ENCODE measurements around the gene CAMSAP1. TPM values are rescaled to one million over a fixed set of nuclear protein-coding genes. Genes with fewer than 3 reads are reported as not detected.
A peak's percentile ranks its signal among the peaks of the same experiment; 100 is the strongest.

Gene CAMSAP1
- total and polyA plus RNA-seq, 9 of the 15 experiments (the other 6 are each of a cell fraction or from before 2014, with no cell fraction given), result 1.5 to 28.8 (median 14.3) TPM

DNA sequence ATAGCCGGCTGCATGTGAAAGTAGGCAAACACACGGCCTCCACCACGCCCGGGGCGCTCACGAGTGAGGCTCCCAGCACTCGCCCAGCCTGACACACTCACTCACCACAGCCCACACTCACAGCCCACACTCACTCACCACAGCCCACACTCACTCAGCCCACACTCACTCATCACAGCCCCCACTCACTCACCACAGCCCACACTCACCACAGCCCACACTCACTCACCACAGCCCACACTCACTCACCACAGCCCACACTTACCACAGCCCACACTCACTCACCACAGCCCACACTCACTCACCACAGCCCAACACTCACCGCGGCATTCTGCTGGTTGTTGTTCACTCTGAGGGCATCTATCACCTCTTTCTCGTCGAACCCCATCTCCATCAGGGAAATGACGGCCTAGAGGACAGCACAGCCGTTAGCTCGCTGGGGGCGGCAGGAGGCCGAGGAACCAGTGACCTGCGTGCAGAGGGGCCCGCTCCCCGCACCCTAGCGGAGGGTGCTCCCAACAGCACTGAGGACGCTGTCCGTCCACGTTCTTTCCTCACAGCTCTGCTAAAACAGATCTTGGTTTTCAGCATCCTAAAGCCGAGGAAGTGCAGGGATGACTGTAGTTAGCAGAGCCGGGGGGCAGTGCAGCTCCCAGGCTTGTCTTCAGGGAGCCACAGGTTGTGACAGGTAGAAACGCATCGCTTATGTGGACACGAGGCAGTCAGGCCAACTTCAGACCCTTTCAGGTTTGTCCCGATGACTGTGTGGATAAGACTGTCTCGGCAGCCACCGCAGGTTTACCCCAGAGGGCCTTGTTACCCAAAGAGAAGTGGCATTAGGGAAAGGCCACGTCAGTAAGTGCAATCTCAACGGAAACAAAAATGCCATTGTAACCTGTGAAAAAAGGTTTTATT, 32.3 kb upstream of the CAMSAP1 start (continued):
- TF ChIP-seq, protein P1, sequence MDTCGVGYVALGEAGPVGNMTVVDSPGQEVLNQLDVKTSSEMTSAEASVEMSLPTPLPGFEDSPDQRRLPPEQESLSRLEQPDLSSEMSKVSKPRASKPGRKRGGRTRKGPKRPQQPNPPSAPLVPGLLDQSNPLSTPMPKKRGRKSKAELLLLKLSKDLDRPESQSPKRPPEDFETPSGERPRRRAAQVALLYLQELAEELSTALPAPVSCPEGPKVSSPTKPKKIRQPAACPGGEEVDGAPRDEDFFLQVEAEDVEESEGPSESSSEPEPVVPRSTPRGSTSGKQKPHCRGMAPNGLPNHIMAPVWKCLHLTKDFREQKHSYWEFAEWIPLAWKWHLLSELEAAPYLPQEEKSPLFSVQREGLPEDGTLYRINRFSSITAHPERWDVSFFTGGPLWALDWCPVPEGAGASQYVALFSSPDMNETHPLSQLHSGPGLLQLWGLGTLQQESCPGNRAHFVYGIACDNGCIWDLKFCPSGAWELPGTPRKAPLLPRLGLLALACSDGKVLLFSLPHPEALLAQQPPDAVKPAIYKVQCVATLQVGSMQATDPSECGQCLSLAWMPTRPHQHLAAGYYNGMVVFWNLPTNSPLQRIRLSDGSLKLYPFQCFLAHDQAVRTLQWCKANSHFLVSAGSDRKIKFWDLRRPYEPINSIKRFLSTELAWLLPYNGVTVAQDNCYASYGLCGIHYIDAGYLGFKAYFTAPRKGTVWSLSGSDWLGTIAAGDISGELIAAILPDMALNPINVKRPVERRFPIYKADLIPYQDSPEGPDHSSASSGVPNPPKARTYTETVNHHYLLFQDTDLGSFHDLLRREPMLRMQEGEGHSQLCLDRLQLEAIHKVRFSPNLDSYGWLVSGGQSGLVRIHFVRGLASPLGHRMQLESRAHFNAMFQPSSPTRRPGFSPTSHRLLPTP (IDR thresholded peaks at IDR 0.05; ENCODE audit: borderline replicate concordance, extremely low read depth, insufficient read length), result no peak
- no peak for TF ChIP-seq ZNF445 (CRISPR knock-in tag; IDR thresholded peaks at IDR 0.05; ENCODE audit: low read depth)
- no peak for TF ChIP-seq ZZZ3 (IDR thresholded peaks at IDR 0.05)
- no peak for TF ChIP-seq ZSCAN32 (CRISPR knock-in tag; IDR thresholded peaks at IDR 0.05)
- TF ChIP-seq SREBF2 (CRISPR knock-in tag; IDR thresholded peaks at IDR 0.05), result no peak
- TF ChIP-seq, protein P2, sequence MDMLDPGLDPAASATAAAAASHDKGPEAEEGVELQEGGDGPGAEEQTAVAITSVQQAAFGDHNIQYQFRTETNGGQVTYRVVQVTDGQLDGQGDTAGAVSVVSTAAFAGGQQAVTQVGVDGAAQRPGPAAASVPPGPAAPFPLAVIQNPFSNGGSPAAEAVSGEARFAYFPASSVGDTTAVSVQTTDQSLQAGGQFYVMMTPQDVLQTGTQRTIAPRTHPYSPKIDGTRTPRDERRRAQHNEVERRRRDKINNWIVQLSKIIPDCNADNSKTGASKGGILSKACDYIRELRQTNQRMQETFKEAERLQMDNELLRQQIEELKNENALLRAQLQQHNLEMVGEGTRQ (CRISPR knock-in tag; IDR thresholded peaks at IDR 0.05), result no peak
- TF ChIP-seq, protein P3, sequence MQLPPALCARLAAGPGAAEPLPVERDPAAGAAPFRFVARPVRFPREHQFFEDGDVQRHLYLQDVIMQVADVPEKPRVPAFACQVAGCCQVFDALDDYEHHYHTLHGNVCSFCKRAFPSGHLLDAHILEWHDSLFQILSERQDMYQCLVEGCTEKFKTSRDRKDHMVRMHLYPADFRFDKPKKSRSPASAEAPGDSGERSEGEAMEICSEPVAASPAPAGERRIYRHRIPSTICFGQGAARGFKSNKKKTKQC (CRISPR knock-in tag; IDR thresholded peaks at IDR 0.05), result peak; percentile 34; the same call in 1 of the 2 replicates
- TF ChIP-seq SMC3 (conservative IDR thresholded peaks at IDR 0.05; ENCODE audit: insufficient read depth, low read depth, low read length), result no peak
- 0 out of 2 replicates have a peak, but pooled peaks have one; percentile 24 for TF ChIP-seq ZNF431 (CRISPR knock-in tag; IDR thresholded peaks at IDR 0.05)
- no peak for TF ChIP-seq MYBL2 (IDR thresholded peaks at IDR 0.05; ENCODE audit: low read depth)
- TF ChIP-seq MYBL2 (CRISPR knock-in tag; IDR thresholded peaks at IDR 0.05; ENCODE audit: borderline replicate concordance), result no peak
- TF ChIP-seq PML (IDR thresholded peaks at IDR 0.05; ENCODE audit: low read length), result no peak
- peak in 1 of 2 experiments; percentile 68; a peak in 1 of 4 replicates for TF ChIP-seq TRIM24 (IDR thresholded peaks at IDR 0.05)
- TF ChIP-seq ETV6 (IDR thresholded peaks at IDR 0.05; ENCODE audit: borderline replicate concordance in 1 of 2, low read depth in 2 of 2, low read length in 1 of 2), result no peak
- no peak; the same call in 1 of the 2 replicates for TF ChIP-seq ETV6 (CRISPR knock-in tag; IDR thresholded peaks at IDR 0.05; ENCODE audit: borderline replicate concordance)
- peak; percentile 46 for TF ChIP-seq EGR1 (conservative IDR thresholded peaks at IDR 0.05)
- no peak for TF ChIP-seq CEBPG (CRISPR knock-in tag; IDR thresholded peaks at IDR 0.05)
- no peak for TF ChIP-seq CEBPG (tag; conservative IDR thresholded peaks at IDR 0.05 in 1 of 2, IDR thresholded peaks at IDR 0.05 in 1 of 2)
- TF ChIP-seq DPF2 (IDR thresholded peaks at IDR 0.05), result no peak
- peak; percentile 99 for TF ChIP-seq ZBTB1 (CRISPR knock-in tag; IDR thresholded peaks at IDR 0.05; ENCODE audit: borderline replicate concordance, low read depth)
- TF ChIP-seq, protein P4, sequence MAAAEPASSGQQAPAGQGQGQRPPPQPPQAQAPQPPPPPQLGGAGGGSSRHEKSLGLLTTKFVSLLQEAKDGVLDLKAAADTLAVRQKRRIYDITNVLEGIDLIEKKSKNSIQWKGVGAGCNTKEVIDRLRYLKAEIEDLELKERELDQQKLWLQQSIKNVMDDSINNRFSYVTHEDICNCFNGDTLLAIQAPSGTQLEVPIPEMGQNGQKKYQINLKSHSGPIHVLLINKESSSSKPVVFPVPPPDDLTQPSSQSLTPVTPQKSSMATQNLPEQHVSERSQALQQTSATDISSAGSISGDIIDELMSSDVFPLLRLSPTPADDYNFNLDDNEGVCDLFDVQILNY (CRISPR knock-in tag; IDR thresholded peaks at IDR 0.05), result peak; percentile 20; the same call in 1 of the 2 replicates
